WTC11 (cell line): ENCODE results near the gene CARS2.

Experiments used
- CREB1 ChIP-seq: sonication (generic); formaldehyde crosslinking; IDR thresholded peaks from 2 replicates; pipeline ENCODE4 v1.8.0; 2023; ENCODE audit warnings: mild to moderate bottlenecking, missing genetic modification reagents
- ESRRA ChIP-seq: sonication (generic); formaldehyde crosslinking; IDR thresholded peaks from 2 replicates; pipeline ENCODE4 v1.8.1; 2022; ENCODE audit warnings: mild to moderate bottlenecking, missing genetic modification reagents, borderline replicate concordance
- FOXJ3 ChIP-seq: sonication (generic); formaldehyde crosslinking; IDR thresholded peaks from 2 replicates; pipeline ENCODE4 v1.9.0; 2021; ENCODE audit warnings: missing genetic modification reagents, mild to moderate bottlenecking, borderline replicate concordance
- KAT7 ChIP-seq: sonication (generic); formaldehyde crosslinking; IDR thresholded peaks from 2 replicates; pipeline ENCODE4 v1.8.1; 2023; ENCODE audit warnings: missing genetic modification reagents, mild to moderate bottlenecking, borderline replicate concordance
- TEAD1 ChIP-seq: sonication (generic); formaldehyde crosslinking; IDR thresholded peaks from 2 replicates; pipeline ENCODE4 v1.8.0; 2022; ENCODE audit warnings: mild to moderate bottlenecking, missing genetic modification reagents
- TEAD4 ChIP-seq: sonication (generic); formaldehyde crosslinking; IDR thresholded peaks from 2 replicates; pipeline ENCODE4 v1.8.0; 2022; ENCODE audit warnings: mild to moderate bottlenecking, missing genetic modification reagents
- ZBTB21 ChIP-seq: sonication (generic); formaldehyde crosslinking; IDR thresholded peaks from 2 replicates; pipeline ENCODE4 v1.8.1; 2023; ENCODE audit warnings: mild to moderate bottlenecking, missing genetic modification reagents, borderline replicate concordance
- TF ChIP-seq, protein P1 (sequence below): fragments of 200-600 bp; IDR thresholded peaks from 2 replicates; pipeline ENCODE4 v1.8.0; 2022; ENCODE audit warnings: antibody characterized with exemption
- TF ChIP-seq, protein P2 (sequence below): sonication (generic); formaldehyde crosslinking; IDR thresholded peaks from 2 replicates; pipeline ENCODE4 v1.8.1; 2023; ENCODE audit warnings: mild to moderate bottlenecking, missing genetic modification reagents, moderate library complexity
- TF ChIP-seq, protein P3 (sequence below): fragments of 250-450 bp; sonication (Bioruptor Pico); IDR thresholded peaks from 2 replicates; pipeline ENCODE4 v1.9.0; 2021; ENCODE audit warnings: mild to moderate bottlenecking
- TF ChIP-seq, protein P4 (sequence below): sonication (generic); formaldehyde crosslinking; conservative IDR thresholded peaks from 2 replicates; pipeline ENCODE4 v1.8.1; 2022; ENCODE audit warnings: mild to moderate bottlenecking, missing genetic modification reagents
- TF ChIP-seq, protein P5 (sequence below): sonication (generic); formaldehyde crosslinking; IDR thresholded peaks from 2 replicates; pipeline ENCODE4 v1.8.0; 2023; ENCODE audit warnings: missing genetic modification reagents, mild to moderate bottlenecking, borderline replicate concordance

DNA sequence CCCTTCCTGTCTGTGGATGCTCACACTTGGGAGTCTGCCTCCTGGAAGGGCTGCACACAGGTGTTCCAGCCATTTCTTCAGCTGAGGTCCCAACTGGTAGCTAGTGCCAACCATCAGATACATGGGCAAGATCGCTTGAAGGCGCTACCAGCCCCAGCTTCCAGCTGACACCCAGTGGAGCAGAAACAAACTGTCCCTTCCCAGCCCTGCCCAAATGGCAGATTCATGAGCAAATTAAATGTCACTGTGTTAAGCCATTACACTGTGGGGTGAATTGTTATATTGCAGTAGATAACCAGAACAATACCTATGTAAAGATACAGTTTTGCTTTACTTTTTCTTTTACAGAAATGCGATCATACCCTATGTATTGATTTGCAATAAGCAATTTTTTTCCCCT, 25.2 kb upstream of the CARS2 start:
- TF ChIP-seq ESRRA (CRISPR knock-in tag), result no peak
- TF ChIP-seq KAT7 (CRISPR knock-in tag), result no peak
- TF ChIP-seq TEAD4, result no peak
- TF ChIP-seq, protein P1, sequence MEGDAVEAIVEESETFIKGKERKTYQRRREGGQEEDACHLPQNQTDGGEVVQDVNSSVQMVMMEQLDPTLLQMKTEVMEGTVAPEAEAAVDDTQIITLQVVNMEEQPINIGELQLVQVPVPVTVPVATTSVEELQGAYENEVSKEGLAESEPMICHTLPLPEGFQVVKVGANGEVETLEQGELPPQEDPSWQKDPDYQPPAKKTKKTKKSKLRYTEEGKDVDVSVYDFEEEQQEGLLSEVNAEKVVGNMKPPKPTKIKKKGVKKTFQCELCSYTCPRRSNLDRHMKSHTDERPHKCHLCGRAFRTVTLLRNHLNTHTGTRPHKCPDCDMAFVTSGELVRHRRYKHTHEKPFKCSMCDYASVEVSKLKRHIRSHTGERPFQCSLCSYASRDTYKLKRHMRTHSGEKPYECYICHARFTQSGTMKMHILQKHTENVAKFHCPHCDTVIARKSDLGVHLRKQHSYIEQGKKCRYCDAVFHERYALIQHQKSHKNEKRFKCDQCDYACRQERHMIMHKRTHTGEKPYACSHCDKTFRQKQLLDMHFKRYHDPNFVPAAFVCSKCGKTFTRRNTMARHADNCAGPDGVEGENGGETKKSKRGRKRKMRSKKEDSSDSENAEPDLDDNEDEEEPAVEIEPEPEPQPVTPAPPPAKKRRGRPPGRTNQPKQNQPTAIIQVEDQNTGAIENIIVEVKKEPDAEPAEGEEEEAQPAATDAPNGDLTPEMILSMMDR, result no peak
- TF ChIP-seq CREB1 (CRISPR knock-in tag), result no peak
- TF ChIP-seq, protein P2, sequence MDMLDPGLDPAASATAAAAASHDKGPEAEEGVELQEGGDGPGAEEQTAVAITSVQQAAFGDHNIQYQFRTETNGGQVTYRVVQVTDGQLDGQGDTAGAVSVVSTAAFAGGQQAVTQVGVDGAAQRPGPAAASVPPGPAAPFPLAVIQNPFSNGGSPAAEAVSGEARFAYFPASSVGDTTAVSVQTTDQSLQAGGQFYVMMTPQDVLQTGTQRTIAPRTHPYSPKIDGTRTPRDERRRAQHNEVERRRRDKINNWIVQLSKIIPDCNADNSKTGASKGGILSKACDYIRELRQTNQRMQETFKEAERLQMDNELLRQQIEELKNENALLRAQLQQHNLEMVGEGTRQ (CRISPR knock-in tag), result no peak
- TF ChIP-seq FOXJ3 (CRISPR knock-in tag), result no peak
- TF ChIP-seq, protein P3, sequence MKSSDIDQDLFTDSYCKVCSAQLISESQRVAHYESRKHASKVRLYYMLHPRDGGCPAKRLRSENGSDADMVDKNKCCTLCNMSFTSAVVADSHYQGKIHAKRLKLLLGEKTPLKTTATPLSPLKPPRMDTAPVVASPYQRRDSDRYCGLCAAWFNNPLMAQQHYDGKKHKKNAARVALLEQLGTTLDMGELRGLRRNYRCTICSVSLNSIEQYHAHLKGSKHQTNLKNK (CRISPR knock-in tag), result no peak
- TF ChIP-seq TEAD1, result no peak
- TF ChIP-seq, protein P4, sequence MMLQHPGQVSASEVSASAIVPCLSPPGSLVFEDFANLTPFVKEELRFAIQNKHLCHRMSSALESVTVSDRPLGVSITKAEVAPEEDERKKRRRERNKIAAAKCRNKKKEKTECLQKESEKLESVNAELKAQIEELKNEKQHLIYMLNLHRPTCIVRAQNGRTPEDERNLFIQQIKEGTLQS (CRISPR knock-in tag), result no peak
- no peak for TF ChIP-seq ZBTB21 (CRISPR knock-in tag)
- TF ChIP-seq, protein P5, sequence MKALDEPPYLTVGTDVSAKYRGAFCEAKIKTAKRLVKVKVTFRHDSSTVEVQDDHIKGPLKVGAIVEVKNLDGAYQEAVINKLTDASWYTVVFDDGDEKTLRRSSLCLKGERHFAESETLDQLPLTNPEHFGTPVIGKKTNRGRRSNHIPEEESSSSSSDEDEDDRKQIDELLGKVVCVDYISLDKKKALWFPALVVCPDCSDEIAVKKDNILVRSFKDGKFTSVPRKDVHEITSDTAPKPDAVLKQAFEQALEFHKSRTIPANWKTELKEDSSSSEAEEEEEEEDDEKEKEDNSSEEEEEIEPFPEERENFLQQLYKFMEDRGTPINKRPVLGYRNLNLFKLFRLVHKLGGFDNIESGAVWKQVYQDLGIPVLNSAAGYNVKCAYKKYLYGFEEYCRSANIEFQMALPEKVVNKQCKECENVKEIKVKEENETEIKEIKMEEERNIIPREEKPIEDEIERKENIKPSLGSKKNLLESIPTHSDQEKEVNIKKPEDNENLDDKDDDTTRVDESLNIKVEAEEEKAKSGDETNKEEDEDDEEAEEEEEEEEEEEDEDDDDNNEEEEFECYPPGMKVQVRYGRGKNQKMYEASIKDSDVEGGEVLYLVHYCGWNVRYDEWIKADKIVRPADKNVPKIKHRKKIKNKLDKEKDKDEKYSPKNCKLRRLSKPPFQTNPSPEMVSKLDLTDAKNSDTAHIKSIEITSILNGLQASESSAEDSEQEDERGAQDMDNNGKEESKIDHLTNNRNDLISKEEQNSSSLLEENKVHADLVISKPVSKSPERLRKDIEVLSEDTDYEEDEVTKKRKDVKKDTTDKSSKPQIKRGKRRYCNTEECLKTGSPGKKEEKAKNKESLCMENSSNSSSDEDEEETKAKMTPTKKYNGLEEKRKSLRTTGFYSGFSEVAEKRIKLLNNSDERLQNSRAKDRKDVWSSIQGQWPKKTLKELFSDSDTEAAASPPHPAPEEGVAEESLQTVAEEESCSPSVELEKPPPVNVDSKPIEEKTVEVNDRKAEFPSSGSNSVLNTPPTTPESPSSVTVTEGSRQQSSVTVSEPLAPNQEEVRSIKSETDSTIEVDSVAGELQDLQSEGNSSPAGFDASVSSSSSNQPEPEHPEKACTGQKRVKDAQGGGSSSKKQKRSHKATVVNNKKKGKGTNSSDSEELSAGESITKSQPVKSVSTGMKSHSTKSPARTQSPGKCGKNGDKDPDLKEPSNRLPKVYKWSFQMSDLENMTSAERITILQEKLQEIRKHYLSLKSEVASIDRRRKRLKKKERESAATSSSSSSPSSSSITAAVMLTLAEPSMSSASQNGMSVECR (CRISPR knock-in tag), result no peak
